IMR-90 (cell line): ENCODE measurements around the gene USP6NL. TPM values are rescaled to one million over a fixed set of nuclear protein-coding genes. Genes with fewer than 3 reads are reported as not detected.

Experiments used
- ATAC-seq: fragments of 200-7000 bp; cut with Tn5 transposase; 2 replicates; pipeline ENCODE4 v1.9.1; 2020; ENCODE audit warnings: low read depth, mild to moderate bottlenecking, moderate library complexity
- BruUV-seq: library from RNA; stranded (reverse); fragments of 400-500 nt; replicated peaks from 2 replicates; lab custom pipeline; 2021; lab: Mats Ljungman, UMichigan
- CTCF ChIA-PET: fragments of 300-600 bp; formaldehyde crosslinking; extraction: SDS; loops from one replicate; lab custom pipeline; 2021; ENCODE audit warnings: antibody characterized with exemption; lab: Yijun Ruan, JAX
- POLR2A ChIA-PET: fragments of 300-600 bp; sonication (Branson Sonifier 250); formaldehyde crosslinking; loops from one replicate; lab custom pipeline; 2022; ENCODE audit warnings: antibody characterized with exemption; ENCODE audit not compliant: unreplicated experiment; lab: Charles Lee
- DNase-seq: peaks from one replicate; pipeline ENCODE4 v3.0.0; 2013
- H2AFZ ChIP-seq: replicated peaks from 2 replicates; pipeline ENCODE3; 2013; ENCODE audit warnings: low read length, mild to moderate bottlenecking; ENCODE audit not compliant: poor library complexity
- H2AK5ac ChIP-seq: 2 replicates; pipeline ENCODE4 v1.6.1; 2013; ENCODE audit warnings: low read depth, low read length, inconsistent platforms
- H2AK9ac ChIP-seq: replicated peaks from 2 replicates; pipeline ENCODE3; 2013; ENCODE audit warnings: mild to moderate bottlenecking, low read depth, low read length, moderate library complexity; ENCODE audit not compliant: poor library complexity
- H2BK120ac ChIP-seq: 2 replicates; pipeline ENCODE4 v1.6.1; 2013; ENCODE audit warnings: low read depth, low read length, inconsistent platforms
- H2BK15ac ChIP-seq: 3 replicates; pipeline ENCODE4 v1.6.1; 2013; ENCODE audit warnings: low read depth, low read length, inconsistent platforms
- H2BK20ac ChIP-seq: 2 replicates; pipeline ENCODE4 v1.6.1; 2013; ENCODE audit warnings: low read depth, mild to moderate bottlenecking, inconsistent platforms, low read length, moderate library complexity
- H2BK5ac ChIP-seq: 2 replicates; pipeline ENCODE4 v1.6.1; 2013; ENCODE audit warnings: mild to moderate bottlenecking, low read depth, low read length, inconsistent platforms; ENCODE audit not compliant: poor library complexity, severe bottlenecking
- H3K14ac ChIP-seq: replicated peaks from 2 replicates; pipeline ENCODE4 v1.6.1; 2013; ENCODE audit warnings: low read depth, low read length, inconsistent platforms
- H3K18ac ChIP-seq: 2 replicates; pipeline ENCODE4 v1.6.1; 2013; ENCODE audit warnings: low read depth, low read length, control low read depth
- H3K23ac ChIP-seq: 2 replicates; pipeline ENCODE4 v1.6.1; 2013; ENCODE audit warnings: low read depth, low read length, inconsistent platforms
- H3K27ac ChIP-seq: 2 replicates; pipeline ENCODE4 v1.5.1; 2013; ENCODE audit warnings: mild to moderate bottlenecking, control low read depth, low read length; ENCODE audit not compliant: insufficient read depth
- H3K27me3 ChIP-seq: 2 replicates; pipeline ENCODE4 v1.6.1; 2013; ENCODE audit warnings: low read length; ENCODE audit not compliant: control insufficient read depth, insufficient read depth
- H3K36me3 ChIP-seq: 2 replicates; pipeline ENCODE4 v1.6.1; 2013; ENCODE audit warnings: low read length, mixed read lengths; ENCODE audit not compliant: control insufficient read depth, insufficient read depth
- H3K4ac ChIP-seq: 2 replicates; pipeline ENCODE4 v1.6.1; 2013; ENCODE audit warnings: low read depth, low read length, inconsistent platforms
- H3K4me1 ChIP-seq: 2 replicates; pipeline ENCODE4 v1.6.1; 2013; ENCODE audit warnings: low read length, mixed read lengths; ENCODE audit not compliant: control insufficient read depth, insufficient read depth
- H3K4me2 ChIP-seq: 2 replicates; pipeline ENCODE4 v1.6.1; 2013; ENCODE audit warnings: low read depth, mild to moderate bottlenecking, control low read depth, low read length, moderate library complexity
- H3K4me3 ChIP-seq: 2 replicates; pipeline ENCODE4 v1.5.1; 2013; ENCODE audit warnings: low read depth, mild to moderate bottlenecking, control low read depth, low read length, moderate library complexity; ENCODE audit not compliant: insufficient read depth
- H3K56ac ChIP-seq: 2 replicates; pipeline ENCODE4 v1.6.1; 2013; ENCODE audit warnings: low read length, inconsistent platforms; ENCODE audit not compliant: insufficient read depth; ENCODE audit errors: extremely low read depth
- H3K79me1 ChIP-seq, 2 experiments: 2 replicates each; pipeline ENCODE4 v1.6.1; 2013; ENCODE audit warnings: low read length in 2 of 2, inconsistent platforms in 1 of 2, low read depth in 1 of 2
- H3K9ac ChIP-seq: 2 replicates; pipeline ENCODE4 v1.6.1; 2013; ENCODE audit warnings: low read depth, low read length, control low read depth
- H3K9me1 ChIP-seq: 2 replicates; pipeline ENCODE4 v1.6.1; 2013; ENCODE audit warnings: low read length, inconsistent platforms; ENCODE audit not compliant: insufficient read depth
- H3K9me3 ChIP-seq: 2 replicates; pipeline ENCODE4 v1.6.1; 2013; ENCODE audit warnings: low read length; ENCODE audit not compliant: control insufficient read depth, insufficient read depth
- H4K20me1 ChIP-seq: 2 replicates; pipeline ENCODE4 v1.6.1; 2013; ENCODE audit warnings: low read length, inconsistent platforms; ENCODE audit not compliant: insufficient read depth
- H4K5ac ChIP-seq: 2 replicates; pipeline ENCODE4 v1.6.1; 2013; ENCODE audit warnings: mild to moderate bottlenecking, low read depth, low read length, control low read depth
- H4K8ac ChIP-seq, 2 experiments: 2 replicates each; pipeline ENCODE4 v1.6.1; 2013; ENCODE audit warnings: low read depth in 2 of 2, low read length in 2 of 2, control low read depth in 1 of 2, inconsistent platforms in 1 of 2
- H4K91ac ChIP-seq: 2 replicates; pipeline ENCODE4 v1.6.1; 2013; ENCODE audit warnings: low read depth, low read length, inconsistent platforms; ENCODE audit not compliant: insufficient read depth
- BHLHE40 ChIP-seq: fragments of 150-350 bp; IDR thresholded peaks from 2 replicates; pipeline ENCODE4 v1.6.1; 2016; ENCODE audit warnings: mild to moderate bottlenecking, low read depth, low read length
- CHD1 ChIP-seq: IDR thresholded peaks from 2 replicates; pipeline ENCODE4 v1.6.1; 2012; ENCODE audit warnings: low read depth, low read length, improper control_type of control experiment
- CTCF ChIP-seq: conservative IDR thresholded peaks from 2 replicates; pipeline ENCODE4 v1.5.1; 2012; ENCODE audit warnings: mild to moderate bottlenecking, low read depth, low read length, improper control_type of control experiment
- ELK1 ChIP-seq: fragments of 150-350 bp; IDR thresholded peaks from 2 replicates; pipeline ENCODE4 v1.6.1; 2016; ENCODE audit warnings: low read depth, mild to moderate bottlenecking, low read length, moderate library complexity, borderline replicate concordance
- FOS ChIP-seq: fragments of 150-350 bp; IDR thresholded peaks from 2 replicates; pipeline ENCODE4 v1.6.1; 2016; ENCODE audit warnings: low read depth, low read length
- MAFK ChIP-seq: IDR thresholded peaks from 2 replicates; pipeline ENCODE4 v1.6.1; 2012; ENCODE audit warnings: low read depth, low read length, improper control_type of control experiment
- MAZ ChIP-seq: IDR thresholded peaks from 2 replicates; pipeline ENCODE4 v1.6.1; 2012; ENCODE audit warnings: low read depth, mild to moderate bottlenecking, low read length, improper control_type of control experiment, moderate library complexity, borderline replicate concordance
- MXI1 ChIP-seq: IDR thresholded peaks from 2 replicates; pipeline ENCODE4 v1.6.1; 2012; ENCODE audit warnings: low read depth, mild to moderate bottlenecking, low read length, moderate library complexity, borderline replicate concordance
- NFE2L2 ChIP-seq: fragments of 150-350 bp; IDR thresholded peaks from 2 replicates; pipeline ENCODE4 v1.6.1; 2016; ENCODE audit warnings: low read depth, mild to moderate bottlenecking, low read length
- POLR2A ChIP-seq: IDR thresholded peaks from 2 replicates; pipeline ENCODE4 v1.6.1; 2012; ENCODE audit warnings: mild to moderate bottlenecking, low read depth, low read length
- RAD21 ChIP-seq: IDR thresholded peaks from 2 replicates; pipeline ENCODE4 v1.6.1; 2012; ENCODE audit warnings: low read length, improper control_type of control experiment
- RCOR1 ChIP-seq: IDR thresholded peaks from 2 replicates; pipeline ENCODE4 v1.6.1; 2012; ENCODE audit warnings: mild to moderate bottlenecking, low read length, improper control_type of control experiment; ENCODE audit not compliant: insufficient replicate concordance
- RFX5 ChIP-seq: IDR thresholded peaks from 2 replicates; pipeline ENCODE4 v1.8.0; 2012; ENCODE audit warnings: low read depth, mild to moderate bottlenecking, low read length, moderate library complexity
- SMC3 ChIP-seq: fragments of 150-350 bp; IDR thresholded peaks from 2 replicates; pipeline ENCODE4 v1.6.1; 2016; ENCODE audit warnings: low read depth, mild to moderate bottlenecking, antibody characterized with exemption, low read length, moderate library complexity
- USF2 ChIP-seq: fragments of 150-350 bp; IDR thresholded peaks from 2 replicates; pipeline ENCODE4 v1.6.1; 2017; ENCODE audit warnings: mild to moderate bottlenecking, antibody characterized with exemption, low read length, low read depth
- WGBS, 2 experiments: methylation state at CpG; one replicate each; pipeline versions ENCODE4 v1.1.5 to v1.1.7; 2013; ENCODE audit warnings: missing lambda C conversion rate in 2 of 2; ENCODE audit not compliant: insufficient read length in 1 of 2; ENCODE audit errors: extremely low coverage in 2 of 2; 5-methylcytosine and 5-hydroxymethylcytosine counted together
- dilution Hi-C: fragments of 300-500 bp; cut with HindIII; formaldehyde crosslinking; loops from one replicate; pipeline ENCODE4 v1.14.3; 2018; ENCODE audit warnings: low sequenced_read_pairs; ENCODE audit not compliant: unreplicated experiment
- in situ Hi-C: fragments of 300-500 bp; cut with MboI; formaldehyde crosslinking; loops from 3 replicates; pipeline ENCODE4 v1.14.3; 2019; ENCODE audit warnings: low sequenced_read_pairs, inconsistent platforms, mixed read lengths
- intact Hi-C: fragments of 100-400 bp; cut with micrococcal nuclease; formaldehyde crosslinking; loops from 2 replicates; pipeline ENCODE4 v1.10.0; 2022
- polyA plus RNA-seq, 3 experiments: library from polyadenylated mRNA; depleted of rRNA; stranded (reverse); fragments of >200 nt; gene quantifications; 2 replicates each; pipeline ENCODE4 v1.2.3, GENCODE V29; 2012; ENCODE audit warnings: low replicate concordance in 1 of 3
- total RNA-seq: library from RNA; depleted of rRNA; stranded (reverse); fragments of >200 nt; gene quantifications from 2 replicates; pipeline ENCODE4 v1.2.3, GENCODE V29; 2012

The USP6NL gene
- total and polyA plus RNA-seq, 2 of the 4 experiments (the other 2 are of a cell fraction), result 7.8 to 9.1 TPM

GRCh38 chr10:11429439-11430052 lies 181.9 kb downstream of the USP6NL start:
- Histone ChIP-seq H3K23ac (no peak overlapping the region), H3K4me2 (no peak overlapping the region), H3K79me1 (no peaks in the 10 kb centered on the region), H3K9ac (no peak overlapping the region), H3K27me3 (no peaks in the 10 kb centered on the region; the same call in 1 of the 2 replicates), H3K9me3 (peaks cover 2% of the 10 kb centered on the region; the same call in 1 of the 2 replicates), H4K8ac (no peak overlapping the region), H3K4me3 (no peak overlapping the region), H2BK15ac (no peak overlapping the region), H3K9me1 (no peaks in the 10 kb centered on the region), H3K56ac (no peak overlapping the region), H4K91ac (no peak overlapping the region), H3K36me3 (no peaks in the 10 kb centered on the region), H3K4ac (no peak overlapping the region), H2BK20ac (no peak overlapping the region), H4K20me1 (no peaks in the 10 kb centered on the region), H2BK120ac (no peak overlapping the region), H3K27ac (no peak overlapping the region), H2AK9ac (no peak overlapping the region), H2AK5ac (no peak overlapping the region), H3K14ac (no peak overlapping the region), H3K4me1 (no peaks in the 10 kb centered on the region), H3K18ac (no peak overlapping the region), H2BK5ac (no peak overlapping the region), H4K5ac (no peak overlapping the region), H2AFZ (no peak overlapping the region)
- DNase-seq (peak; percentile 10), ATAC-seq (no peak)
- in situ Hi-C loops, result no loop called here
- 96% methylated on average over 3 of the region's 8 CpGs; no CpG with 5 or more reads in 1 of the 2 experiments for WGBS, 2 experiments
- dilution Hi-C loops, result no loop called here
- no peak for TF ChIP-seq POLR2A
- no peak for TF ChIP-seq SMC3
- TF ChIP-seq FOS, result no peak
- no peak for TF ChIP-seq MAFK
- TF ChIP-seq BHLHE40, result no peak
- no peak for TF ChIP-seq RCOR1
- TF ChIP-seq RAD21, result no peak
- no peak for TF ChIP-seq RFX5
- no peak for TF ChIP-seq ELK1
- TF ChIP-seq CTCF, result no peak
- no peak for TF ChIP-seq USF2
- TF ChIP-seq MAZ, result no peak
- no peak for TF ChIP-seq NFE2L2
- TF ChIP-seq MXI1, result no peak
- no peak for TF ChIP-seq CHD1
- CTCF ChIA-PET, result interaction anchor here (0.6 kb wide), 1 partner anchor 18 kb away, joined by 3 read pairs; no protein-coding TSS in a partner anchor
- intact Hi-C loops, result no loop called here
- BruUV-seq, result no TSS peak
- POLR2A ChIA-PET, result no interaction called here
